HepG2 (cell line): ENCODE measurements around the gene STARD13.

Source experiments
- CBFB ChIP-seq: sonication (generic); formaldehyde crosslinking; IDR thresholded peaks from 2 replicates; pipeline ENCODE4 v1.4.0; 2020; ENCODE audit warnings: missing genetic modification reagents
- ZNF563 ChIP-seq: sonication (generic); formaldehyde crosslinking; IDR thresholded peaks from 2 replicates; pipeline ENCODE4 v1.8.0; 2022; ENCODE audit warnings: mild to moderate bottlenecking, moderate library complexity, missing genetic modification reagents
- TF ChIP-seq, protein P1 (sequence below): sonication (generic); formaldehyde crosslinking; IDR thresholded peaks from 2 replicates; pipeline ENCODE4 v1.4.0; 2020; ENCODE audit warnings: low read depth, missing genetic modification reagents
- TF ChIP-seq, protein P2 (sequence below): sonication (generic); formaldehyde crosslinking; IDR thresholded peaks from 2 replicates; pipeline ENCODE4 v1.4.0; 2020; ENCODE audit warnings: missing genetic modification reagents, borderline replicate concordance
- TF ChIP-seq, protein P3 (sequence below): sonication (generic); formaldehyde crosslinking; IDR thresholded peaks from 2 replicates; pipeline ENCODE4 v1.5.0; 2020; ENCODE audit warnings: mild to moderate bottlenecking, missing genetic modification reagents, moderate library complexity
- TF ChIP-seq, protein P4 (sequence below): IDR thresholded peaks from 2 replicates; pipeline ENCODE4 v1.6.1; 2012; ENCODE audit warnings: inconsistent platforms

DNA sequence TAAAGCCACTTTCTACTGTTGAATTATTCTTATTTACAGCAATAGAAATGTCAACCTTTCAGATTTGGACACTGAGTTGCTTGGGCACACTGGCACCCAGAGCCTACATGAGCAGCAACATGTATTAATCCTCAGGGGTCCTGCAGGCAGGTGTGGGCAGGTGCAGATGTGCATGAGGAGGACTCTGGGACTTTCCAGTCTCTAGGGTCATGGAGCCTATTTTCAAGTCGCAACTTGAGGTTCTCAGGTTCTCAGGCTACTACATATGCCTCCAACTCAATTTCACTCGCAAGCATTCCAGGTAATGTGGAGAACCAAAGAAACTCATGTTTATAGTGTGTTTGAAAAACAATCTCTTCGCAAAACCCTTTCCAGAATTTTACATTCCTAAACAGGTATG lies 73.2 kb downstream of the STARD13 start:
- TF ChIP-seq CBFB (CRISPR knock-in tag), result no peak
- TF ChIP-seq, protein P1, sequence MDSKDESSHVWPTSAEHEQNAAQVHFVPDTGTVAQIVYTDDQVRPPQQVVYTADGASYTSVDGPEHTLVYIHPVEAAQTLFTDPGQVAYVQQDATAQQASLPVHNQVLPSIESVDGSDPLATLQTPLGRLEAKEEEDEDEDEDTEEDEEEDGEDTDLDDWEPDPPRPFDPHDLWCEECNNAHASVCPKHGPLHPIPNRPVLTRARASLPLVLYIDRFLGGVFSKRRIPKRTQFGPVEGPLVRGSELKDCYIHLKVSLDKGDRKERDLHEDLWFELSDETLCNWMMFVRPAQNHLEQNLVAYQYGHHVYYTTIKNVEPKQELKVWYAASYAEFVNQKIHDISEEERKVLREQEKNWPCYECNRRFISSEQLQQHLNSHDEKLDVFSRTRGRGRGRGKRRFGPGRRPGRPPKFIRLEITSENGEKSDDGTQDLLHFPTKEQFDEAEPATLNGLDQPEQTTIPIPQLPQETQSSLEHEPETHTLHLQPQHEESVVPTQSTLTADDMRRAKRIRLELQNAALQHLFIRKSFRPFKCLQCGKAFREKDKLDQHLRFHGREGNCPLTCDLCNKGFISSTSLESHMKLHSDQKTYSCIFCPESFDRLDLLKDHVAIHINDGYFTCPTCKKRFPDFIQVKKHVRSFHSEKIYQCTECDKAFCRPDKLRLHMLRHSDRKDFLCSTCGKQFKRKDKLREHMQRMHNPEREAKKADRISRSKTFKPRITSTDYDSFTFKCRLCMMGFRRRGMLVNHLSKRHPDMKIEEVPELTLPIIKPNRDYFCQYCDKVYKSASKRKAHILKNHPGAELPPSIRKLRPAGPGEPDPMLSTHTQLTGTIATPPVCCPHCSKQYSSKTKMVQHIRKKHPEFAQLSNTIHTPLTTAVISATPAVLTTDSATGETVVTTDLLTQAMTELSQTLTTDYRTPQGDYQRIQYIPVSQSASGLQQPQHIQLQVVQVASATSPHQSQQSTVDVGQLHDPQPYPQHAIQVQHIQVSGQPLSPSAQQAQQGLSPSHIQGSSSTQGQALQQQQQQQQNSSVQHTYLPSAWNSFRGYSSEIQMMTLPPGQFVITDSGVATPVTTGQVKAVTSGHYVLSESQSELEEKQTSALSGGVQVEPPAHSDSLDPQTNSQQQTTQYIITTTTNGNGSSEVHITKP, result no peak
- TF ChIP-seq, protein P2, sequence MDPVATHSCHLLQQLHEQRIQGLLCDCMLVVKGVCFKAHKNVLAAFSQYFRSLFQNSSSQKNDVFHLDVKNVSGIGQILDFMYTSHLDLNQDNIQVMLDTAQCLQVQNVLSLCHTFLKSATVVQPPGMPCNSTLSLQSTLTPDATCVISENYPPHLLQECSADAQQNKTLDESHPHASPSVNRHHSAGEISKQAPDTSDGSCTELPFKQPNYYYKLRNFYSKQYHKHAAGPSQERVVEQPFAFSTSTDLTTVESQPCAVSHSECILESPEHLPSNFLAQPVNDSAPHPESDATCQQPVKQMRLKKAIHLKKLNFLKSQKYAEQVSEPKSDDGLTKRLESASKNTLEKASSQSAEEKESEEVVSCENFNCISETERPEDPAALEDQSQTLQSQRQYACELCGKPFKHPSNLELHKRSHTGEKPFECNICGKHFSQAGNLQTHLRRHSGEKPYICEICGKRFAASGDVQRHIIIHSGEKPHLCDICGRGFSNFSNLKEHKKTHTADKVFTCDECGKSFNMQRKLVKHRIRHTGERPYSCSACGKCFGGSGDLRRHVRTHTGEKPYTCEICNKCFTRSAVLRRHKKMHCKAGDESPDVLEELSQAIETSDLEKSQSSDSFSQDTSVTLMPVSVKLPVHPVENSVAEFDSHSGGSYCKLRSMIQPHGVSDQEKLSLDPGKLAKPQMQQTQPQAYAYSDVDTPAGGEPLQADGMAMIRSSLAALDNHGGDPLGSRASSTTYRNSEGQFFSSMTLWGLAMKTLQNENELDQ (CRISPR knock-in tag), result no peak
- TF ChIP-seq, protein P3, sequence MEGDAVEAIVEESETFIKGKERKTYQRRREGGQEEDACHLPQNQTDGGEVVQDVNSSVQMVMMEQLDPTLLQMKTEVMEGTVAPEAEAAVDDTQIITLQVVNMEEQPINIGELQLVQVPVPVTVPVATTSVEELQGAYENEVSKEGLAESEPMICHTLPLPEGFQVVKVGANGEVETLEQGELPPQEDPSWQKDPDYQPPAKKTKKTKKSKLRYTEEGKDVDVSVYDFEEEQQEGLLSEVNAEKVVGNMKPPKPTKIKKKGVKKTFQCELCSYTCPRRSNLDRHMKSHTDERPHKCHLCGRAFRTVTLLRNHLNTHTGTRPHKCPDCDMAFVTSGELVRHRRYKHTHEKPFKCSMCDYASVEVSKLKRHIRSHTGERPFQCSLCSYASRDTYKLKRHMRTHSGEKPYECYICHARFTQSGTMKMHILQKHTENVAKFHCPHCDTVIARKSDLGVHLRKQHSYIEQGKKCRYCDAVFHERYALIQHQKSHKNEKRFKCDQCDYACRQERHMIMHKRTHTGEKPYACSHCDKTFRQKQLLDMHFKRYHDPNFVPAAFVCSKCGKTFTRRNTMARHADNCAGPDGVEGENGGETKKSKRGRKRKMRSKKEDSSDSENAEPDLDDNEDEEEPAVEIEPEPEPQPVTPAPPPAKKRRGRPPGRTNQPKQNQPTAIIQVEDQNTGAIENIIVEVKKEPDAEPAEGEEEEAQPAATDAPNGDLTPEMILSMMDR (CRISPR knock-in tag), result no peak
- TF ChIP-seq, protein P4, sequence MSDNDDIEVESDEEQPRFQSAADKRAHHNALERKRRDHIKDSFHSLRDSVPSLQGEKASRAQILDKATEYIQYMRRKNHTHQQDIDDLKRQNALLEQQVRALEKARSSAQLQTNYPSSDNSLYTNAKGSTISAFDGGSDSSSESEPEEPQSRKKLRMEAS, result no peak
- no peak for TF ChIP-seq ZNF563 (CRISPR knock-in tag)
